ENCODE results near the gene RALB.

DNA sequence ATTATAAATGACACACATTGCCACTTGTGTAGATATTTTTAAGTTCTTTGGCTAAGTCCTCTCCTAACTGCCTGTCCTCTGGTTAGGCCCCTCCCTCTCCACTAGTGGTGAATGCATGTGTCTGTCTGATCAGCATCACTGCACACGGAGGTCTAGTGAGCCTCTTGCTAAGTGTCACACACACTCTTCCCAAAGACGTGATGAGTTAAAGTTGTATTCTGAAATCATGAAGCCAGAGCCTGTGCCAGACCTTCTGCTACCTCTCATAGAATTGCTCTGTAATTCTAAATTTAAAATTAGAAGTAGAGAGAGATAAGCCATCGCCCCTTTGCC, 41.3 kb downstream of the RALB start:
- TF ChIP-seq, protein P1, sequence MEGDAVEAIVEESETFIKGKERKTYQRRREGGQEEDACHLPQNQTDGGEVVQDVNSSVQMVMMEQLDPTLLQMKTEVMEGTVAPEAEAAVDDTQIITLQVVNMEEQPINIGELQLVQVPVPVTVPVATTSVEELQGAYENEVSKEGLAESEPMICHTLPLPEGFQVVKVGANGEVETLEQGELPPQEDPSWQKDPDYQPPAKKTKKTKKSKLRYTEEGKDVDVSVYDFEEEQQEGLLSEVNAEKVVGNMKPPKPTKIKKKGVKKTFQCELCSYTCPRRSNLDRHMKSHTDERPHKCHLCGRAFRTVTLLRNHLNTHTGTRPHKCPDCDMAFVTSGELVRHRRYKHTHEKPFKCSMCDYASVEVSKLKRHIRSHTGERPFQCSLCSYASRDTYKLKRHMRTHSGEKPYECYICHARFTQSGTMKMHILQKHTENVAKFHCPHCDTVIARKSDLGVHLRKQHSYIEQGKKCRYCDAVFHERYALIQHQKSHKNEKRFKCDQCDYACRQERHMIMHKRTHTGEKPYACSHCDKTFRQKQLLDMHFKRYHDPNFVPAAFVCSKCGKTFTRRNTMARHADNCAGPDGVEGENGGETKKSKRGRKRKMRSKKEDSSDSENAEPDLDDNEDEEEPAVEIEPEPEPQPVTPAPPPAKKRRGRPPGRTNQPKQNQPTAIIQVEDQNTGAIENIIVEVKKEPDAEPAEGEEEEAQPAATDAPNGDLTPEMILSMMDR (IDR thresholded peaks at IDR 0.05), result no peak
- no peak for TF ChIP-seq POLR2AphosphoS5 (IDR thresholded peaks at IDR 0.05)

Measured in prostate gland (tissue), 2 donors.